CD4-positive, CD25-positive, alpha-beta regulatory T cell (primary cell): ENCODE data around the gene NKX2-1. TPM values are rescaled to one million over a fixed set of nuclear protein-coding genes. Genes with fewer than 3 reads are reported as not detected.

Source experiments
- ATAC-seq, 2 donors: fragments of 150-1000 bp; cut with Tn5 transposase; one replicate each; pipeline ENCODE4 v1.10.0; 2021; ENCODE audit warnings: low read depth in 2 of 2, moderate number of reproducible peaks in 2 of 2, moderate library complexity in 1 of 2
- DNase-seq, 3 donors: peaks; one replicate each; pipeline versions ENCODE4 v3.0.0 to v3.0.0-alpha.2; 2012 to 2022; ENCODE audit warnings: mixed read lengths in 1 of 3
- H3K27ac ChIP-seq: one replicate; pipeline ENCODE4 v1.7.0; 2013; ENCODE audit warnings: mild to moderate bottlenecking, low read length; ENCODE audit not compliant: insufficient read depth, poor library complexity, severe bottlenecking
- H3K27me3 ChIP-seq: one replicate; pipeline ENCODE4 v1.7.0; 2013; ENCODE audit warnings: low read length; ENCODE audit not compliant: control insufficient read depth, insufficient read depth
- H3K36me3 ChIP-seq: one replicate; pipeline ENCODE4 v1.7.0; 2013; ENCODE audit warnings: mild to moderate bottlenecking, low read length, moderate library complexity; ENCODE audit not compliant: control insufficient read depth, insufficient read depth
- H3K4me1 ChIP-seq: 2 replicates; pipeline ENCODE4 v1.7.0; 2013; ENCODE audit warnings: mild to moderate bottlenecking, low read length; ENCODE audit not compliant: insufficient read depth, control insufficient read depth, poor library complexity, severe bottlenecking
- H3K4me3 ChIP-seq: one replicate; pipeline ENCODE4 v1.7.0; 2013; ENCODE audit warnings: low read depth, mild to moderate bottlenecking, low read length, moderate library complexity
- H3K9me3 ChIP-seq, 2 experiments: 1 replicate in 1 of 2; 2 replicates in 1 of 2; pipeline ENCODE4 v1.7.0; 2013; ENCODE audit warnings: low read length in 2 of 2, mild to moderate bottlenecking in 1 of 2, moderate library complexity in 1 of 2; ENCODE audit not compliant: control insufficient read depth in 2 of 2
- H3K27ac Mint-ChIP-seq, 3 donors: one replicate each; pipeline ENCODE4 v1.8.0; 2020 to 2022; ENCODE audit warnings: mild to moderate bottlenecking in 3 of 3, mixed read lengths in 3 of 3, moderate library complexity in 2 of 3
- H3K27me3 Mint-ChIP-seq: one replicate; pipeline ENCODE4 v1.8.0; 2022; ENCODE audit warnings: mild to moderate bottlenecking, mixed read lengths
- H3K36me3 Mint-ChIP-seq: one replicate; pipeline ENCODE4 v1.8.0; 2020; ENCODE audit warnings: mixed read lengths
- H3K4me1 Mint-ChIP-seq, 4 donors: one replicate each; pipeline ENCODE4 v1.8.0; 2020 to 2022; ENCODE audit warnings: mixed read lengths in 4 of 4, mild to moderate bottlenecking in 1 of 4
- H3K4me3 Mint-ChIP-seq, 4 donors: one replicate each; pipeline ENCODE4 v1.8.0; 2020 to 2022; ENCODE audit warnings: mild to moderate bottlenecking in 4 of 4, mixed read lengths in 4 of 4, moderate library complexity in 3 of 4
- H3K9me3 Mint-ChIP-seq, 7 donors: one replicate each; pipeline ENCODE4 v1.8.0; 2020 to 2022; ENCODE audit warnings: mixed read lengths in 7 of 7, mild to moderate bottlenecking in 3 of 7, moderate library complexity in 2 of 7
- polyA plus RNA-seq, 4 donors: library from polyadenylated mRNA; unstranded; fragments of 300-500 nt; fragmentation: Illumina TruSeq; gene quantifications; one replicate each; pipeline ENCODE4 v1.2.3, GENCODE V29; 2021
- total RNA-seq: library from RNA; stranded (reverse); gene quantifications from one replicate; pipeline ENCODE4 v1.2.3, GENCODE V29; 2022

NKX2-1 gene
- total and polyA plus RNA-seq, 5 donors from 2014 or later: not detected

GRCh38 chr14:36520601-36521525, 831 bp upstream of the NKX2-1 start:
- no peaks in the 10 kb centered on the region for H3K9me3 ChIP-seq
- H3K27ac ChIP-seq: no peak overlapping the region
- no peaks in the 10 kb centered on the region for H3K36me3 ChIP-seq
- Mint-ChIP-seq H3K27ac (no peak overlapping the region), H3K4me1 (peaks cover 0 to 5% (median 0%) of the 10 kb centered on the region in 4 donors), H3K27me3 (peaks cover 71% of the 10 kb centered on the region), H3K36me3 (no peaks in the 10 kb centered on the region), H3K9me3 (peaks cover 0 to 4% (median 0%) of the 10 kb centered on the region in 7 donors), H3K4me3 (peak overlapping the region in 1 of 4 donors; percentile 3)
- H3K4me3 ChIP-seq: no peak overlapping the region
- ATAC-seq (no peak), DNase-seq (no peak)
- peaks cover 14% of the 10 kb centered on the region for H3K27me3 ChIP-seq
- H3K4me1 ChIP-seq: peaks cover 10% of the 10 kb centered on the region

- peaks cover 15% of the 10 kb centered on the region for H3K27me3 ChIP-seq
- Mint-ChIP-seq H3K4me1 (peaks cover 0 to 5% (median 0%) of the 10 kb centered on the region in 4 donors), H3K4me3 (no peak overlapping the region), H3K27me3 (peaks cover 76% of the 10 kb centered on the region), H3K36me3 (peaks cover 3% of the 10 kb centered on the region), H3K27ac (no peak overlapping the region), H3K9me3 (peaks cover 0 to 4% (median 0%) of the 10 kb centered on the region in 7 donors)
- DNase-seq (no peak), ATAC-seq (no peak)
- H3K4me1 ChIP-seq: peaks cover 10% of the 10 kb centered on the region
- no peaks in the 10 kb centered on the region for H3K36me3 ChIP-seq
- H3K9me3 ChIP-seq: no peaks in the 10 kb centered on the region
- no peak overlapping the region for H3K27ac ChIP-seq
- no peak overlapping the region for H3K4me3 ChIP-seq
Observed at GRCh38 chr14:36518586-36519430, 1.2 kb downstream of the NKX2-1 start.

DNA sequence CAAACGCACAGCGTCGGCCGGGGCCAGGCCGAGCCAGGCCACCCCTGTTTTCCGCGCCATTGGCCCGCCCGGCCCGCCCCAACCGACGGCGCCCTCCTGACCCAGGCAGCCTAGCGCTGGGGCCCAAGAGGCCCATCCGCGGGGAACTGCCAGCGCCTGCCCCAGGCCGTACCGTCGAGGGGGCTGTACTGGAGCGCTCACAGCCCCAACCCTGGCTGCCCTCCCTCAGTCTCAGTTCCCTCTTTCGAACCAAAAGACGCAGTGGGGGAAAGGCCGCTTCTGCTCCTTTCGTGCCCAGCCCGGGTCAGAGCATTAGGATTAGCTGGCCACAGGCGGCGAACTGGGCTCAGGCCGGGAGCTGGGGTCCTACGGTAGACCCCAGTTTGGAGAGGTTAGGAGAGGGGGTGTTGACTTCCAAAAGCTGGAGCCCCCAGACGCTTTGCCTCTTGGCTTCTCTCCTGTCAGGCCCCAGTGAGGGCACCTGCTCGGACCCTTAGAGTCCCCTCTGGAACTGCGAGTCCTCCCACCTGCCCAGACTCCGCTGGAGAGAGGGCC, 1.9 kb downstream of the NKX2-1 start:
- peaks cover 9% of the 10 kb centered on the region for H3K27me3 ChIP-seq
- Mint-ChIP-seq H3K27ac (no peak overlapping the region), H3K4me1 (peaks cover 0 to 5% (median 0%) of the 10 kb centered on the region in 4 donors), H3K27me3 (peaks cover 76% of the 10 kb centered on the region), H3K36me3 (peaks cover 3% of the 10 kb centered on the region), H3K4me3 (no peak overlapping the region), H3K9me3 (peaks cover 0 to 2% (median 0%) of the 10 kb centered on the region in 7 donors)
- H3K36me3 ChIP-seq: no peaks in the 10 kb centered on the region
- no peak overlapping the region for H3K27ac ChIP-seq
- DNase-seq (no peak), ATAC-seq (no peak)
- H3K9me3 ChIP-seq: no peaks in the 10 kb centered on the region
- no peak overlapping the region for H3K4me3 ChIP-seq
- H3K4me1 ChIP-seq: peaks cover 10% of the 10 kb centered on the region

- H3K4me3 ChIP-seq: no peak overlapping the region
- Mint-ChIP-seq H3K4me3 (no peak overlapping the region), H3K27me3 (peaks cover 76% of the 10 kb centered on the region), H3K9me3 (peaks cover 0 to 2% (median 0%) of the 10 kb centered on the region in 7 donors), H3K4me1 (peaks cover 0 to 5% (median 1%) of the 10 kb centered on the region in 4 donors), H3K27ac (no peak overlapping the region), H3K36me3 (peaks cover 3% of the 10 kb centered on the region)
- ATAC-seq (no peak), DNase-seq (no peak)
- H3K27me3 ChIP-seq: peaks cover 15% of the 10 kb centered on the region
- peaks cover 10% of the 10 kb centered on the region for H3K4me1 ChIP-seq
- H3K36me3 ChIP-seq: no peaks in the 10 kb centered on the region
- no peaks in the 10 kb centered on the region for H3K9me3 ChIP-seq
- H3K27ac ChIP-seq: no peak overlapping the region
Observed at GRCh38 chr14:36517242-36518030, 2.6 kb downstream of the NKX2-1 start.

- no peak for ATAC-seq
- peak overlapping the region in 1 of 4 donors; percentile 13 for H3K4me3 Mint-ChIP-seq
- peaks cover 0 to 6% (median 3%) of the 10 kb centered on the region in 4 donors for H3K4me1 Mint-ChIP-seq
- Histone ChIP-seq H3K4me3 (no peak overlapping the region), H3K27me3 (peaks cover 17% of the 10 kb centered on the region), H3K36me3 (no peaks in the 10 kb centered on the region), H3K9me3 (no peaks in the 10 kb centered on the region), H3K27ac (no peak overlapping the region), H3K4me1 (peaks cover 10% of the 10 kb centered on the region)
- peaks cover 3% of the 10 kb centered on the region for H3K36me3 Mint-ChIP-seq
- peaks cover 0 to 4% (median 0%) of the 10 kb centered on the region in 7 donors for H3K9me3 Mint-ChIP-seq
- no peak overlapping the region for H3K27ac Mint-ChIP-seq
- H3K27me3 Mint-ChIP-seq: peaks cover 76% of the 10 kb centered on the region
- no peak for DNase-seq
Observed at GRCh38 chr14:36516719-36517241, 3.3 kb downstream of the NKX2-1 start.

GRCh38 chr14:36515896-36516718, 3.9 kb downstream of the NKX2-1 start:
- no peak overlapping the region for H3K27ac Mint-ChIP-seq
- Histone ChIP-seq H3K4me3 (no peak overlapping the region), H3K36me3 (no peaks in the 10 kb centered on the region), H3K27ac (no peak overlapping the region), H3K9me3 (no peaks in the 10 kb centered on the region), H3K4me1 (peaks cover 10% of the 10 kb centered on the region), H3K27me3 (peaks cover 19% of the 10 kb centered on the region)
- H3K36me3 Mint-ChIP-seq: peaks cover 3% of the 10 kb centered on the region
- ATAC-seq (no peak), DNase-seq (no peak)
- peaks cover 0 to 4% (median 0%) of the 10 kb centered on the region in 7 donors for H3K9me3 Mint-ChIP-seq
- peaks cover 73% of the 10 kb centered on the region for H3K27me3 Mint-ChIP-seq
- no peak overlapping the region for H3K4me3 Mint-ChIP-seq
- peaks cover 0 to 6% (median 3%) of the 10 kb centered on the region in 4 donors for H3K4me1 Mint-ChIP-seq
